Activated B cell treated with CpG ODN at 0.5 μM for 24 hours (primary cell): Measurements from ENCODE around the gene HCFC1. TPM values are rescaled to one million over a fixed set of nuclear protein-coding genes. Genes with fewer than 3 reads are reported as not detected.

Experiments
- ATAC-seq: fragments of 200-7000 bp; cut with Tn5 transposase; one replicate; pipeline ENCODE4 v1.10.0; 2021; ENCODE audit warnings: low read depth, mild to moderate bottlenecking, moderate library complexity
- CTCF ChIA-PET: fragments of 350-600 bp; sonication (Branson Sonifier 250); formaldehyde crosslinking; loops from one replicate; lab custom pipeline; 2021; ENCODE audit warnings: antibody characterized with exemption; lab: Charles Lee
- POLR2A ChIA-PET: fragments of 350-600 bp; sonication (Branson Sonifier 250); formaldehyde crosslinking; loops from one replicate; lab custom pipeline; 2021; ENCODE audit warnings: antibody characterized with exemption; lab: Charles Lee
- DNase-seq: peaks from one replicate; pipeline ENCODE4 v3.0.0; 2022
- H3K27ac Mint-ChIP-seq: one replicate; pipeline ENCODE4 v1.8.0; 2020; ENCODE audit warnings: mixed read lengths
- H3K27me3 Mint-ChIP-seq: one replicate; pipeline ENCODE4 v1.8.0; 2021; ENCODE audit warnings: mixed read lengths
- H3K36me3 Mint-ChIP-seq: one replicate; pipeline ENCODE4 v1.8.0; 2021; ENCODE audit warnings: low read depth, mixed read lengths
- H3K4me1 Mint-ChIP-seq: one replicate; pipeline ENCODE4 v1.8.0; 2021; ENCODE audit warnings: mixed read lengths
- H3K4me3 Mint-ChIP-seq: one replicate; pipeline ENCODE4 v1.8.0; 2020; ENCODE audit warnings: mild to moderate bottlenecking, mixed read lengths
- H3K9me3 Mint-ChIP-seq: one replicate; pipeline ENCODE4 v1.8.0; 2020; ENCODE audit warnings: mixed read lengths
- intact Hi-C: fragments of 100-400 bp; cut with micrococcal nuclease; formaldehyde crosslinking; loops from one replicate; pipeline ENCODE4 v1.15.1; 2024
- total RNA-seq: library from RNA; stranded (reverse); gene quantifications from 2 replicates; pipeline ENCODE4 v1.2.3, GENCODE V29; 2022
- TF ChIP-seq, protein P1 (sequence below): fragments of 200-600 bp; IDR thresholded peaks from one replicate; pipeline ENCODE4 v1.8.0; 2022; ENCODE audit warnings: antibody characterized with exemption, mild to moderate bottlenecking

HCFC1 gene
- total RNA-seq, 1 donor from 2014 or later: 79.4 TPM

DNA sequence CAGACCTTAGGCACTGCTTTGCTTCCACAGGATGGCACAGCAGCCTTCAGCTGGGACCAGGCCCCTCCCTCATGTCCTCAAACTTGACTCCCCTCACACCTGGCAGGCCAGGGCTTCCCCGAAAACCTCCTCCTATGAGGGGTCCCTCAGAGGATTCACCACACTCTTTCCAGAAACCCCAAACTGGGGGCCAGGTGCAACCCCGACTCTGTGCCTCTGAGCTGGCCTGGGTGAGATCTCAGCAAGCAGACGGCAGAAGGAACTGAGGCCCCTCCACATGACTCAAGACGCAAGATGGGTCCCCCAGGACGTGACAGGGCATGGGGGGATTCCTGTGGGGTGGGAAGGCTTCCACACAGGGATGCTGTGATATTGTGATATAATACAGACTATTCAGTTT is 6.2 kb downstream of the HCFC1 start:
- Mint-ChIP-seq H3K9me3 (no peaks in the 10 kb centered on the region), H3K4me1 (peaks cover 51% of the 10 kb centered on the region), H3K4me3 (no peak overlapping the region), H3K27me3 (no peaks in the 10 kb centered on the region), H3K36me3 (peaks cover 33% of the 10 kb centered on the region), H3K27ac (no peak overlapping the region)
- intact Hi-C loops: no loop called here
- no peak for DNase-seq
- POLR2A ChIA-PET: interaction anchor here (0.5 to 8.1 kb wide), 2 partner anchors 39 to 89 kb away, joined by 5 to 114 read pairs; partner anchors contain the start of gene ARHGAP4
- TF ChIP-seq, protein P1, sequence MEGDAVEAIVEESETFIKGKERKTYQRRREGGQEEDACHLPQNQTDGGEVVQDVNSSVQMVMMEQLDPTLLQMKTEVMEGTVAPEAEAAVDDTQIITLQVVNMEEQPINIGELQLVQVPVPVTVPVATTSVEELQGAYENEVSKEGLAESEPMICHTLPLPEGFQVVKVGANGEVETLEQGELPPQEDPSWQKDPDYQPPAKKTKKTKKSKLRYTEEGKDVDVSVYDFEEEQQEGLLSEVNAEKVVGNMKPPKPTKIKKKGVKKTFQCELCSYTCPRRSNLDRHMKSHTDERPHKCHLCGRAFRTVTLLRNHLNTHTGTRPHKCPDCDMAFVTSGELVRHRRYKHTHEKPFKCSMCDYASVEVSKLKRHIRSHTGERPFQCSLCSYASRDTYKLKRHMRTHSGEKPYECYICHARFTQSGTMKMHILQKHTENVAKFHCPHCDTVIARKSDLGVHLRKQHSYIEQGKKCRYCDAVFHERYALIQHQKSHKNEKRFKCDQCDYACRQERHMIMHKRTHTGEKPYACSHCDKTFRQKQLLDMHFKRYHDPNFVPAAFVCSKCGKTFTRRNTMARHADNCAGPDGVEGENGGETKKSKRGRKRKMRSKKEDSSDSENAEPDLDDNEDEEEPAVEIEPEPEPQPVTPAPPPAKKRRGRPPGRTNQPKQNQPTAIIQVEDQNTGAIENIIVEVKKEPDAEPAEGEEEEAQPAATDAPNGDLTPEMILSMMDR: no peak
- ATAC-seq: no peak
- CTCF ChIA-PET: no interaction called here

DNA sequence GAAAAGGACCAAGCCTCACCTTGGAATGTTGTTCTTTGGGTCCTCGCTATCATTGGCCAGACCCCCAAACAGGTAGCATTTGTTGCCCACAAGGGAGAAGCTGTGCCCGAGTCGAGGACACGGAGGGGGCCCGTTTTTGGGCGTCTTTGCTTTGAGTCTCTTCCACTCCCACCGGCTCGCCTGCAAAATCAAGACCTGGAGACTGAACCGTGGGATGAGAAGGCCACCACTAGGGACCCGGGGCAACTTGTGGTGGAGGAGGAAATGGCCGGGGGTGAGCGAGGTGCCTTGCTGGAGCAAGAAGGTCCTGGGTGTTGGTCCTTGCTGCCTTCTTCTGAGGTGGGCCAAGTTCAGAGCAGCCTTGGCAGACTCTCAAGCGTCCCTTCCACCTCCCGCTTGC is 7.5 kb downstream of the HCFC1 start:
- intact Hi-C loops: loop anchor here (5.0 kb wide), 1 partner anchor 1007 kb away; no protein-coding TSS in a partner anchor
- Mint-ChIP-seq H3K27ac (no peak overlapping the region), H3K36me3 (peaks cover 42% of the 10 kb centered on the region), H3K4me1 (peaks cover 45% of the 10 kb centered on the region), H3K9me3 (no peaks in the 10 kb centered on the region), H3K4me3 (no peak overlapping the region), H3K27me3 (no peaks in the 10 kb centered on the region)
- CTCF ChIA-PET: interaction anchor here (0.7 kb wide), 1 partner anchor 16 kb away, joined by 3 read pairs; no protein-coding TSS in a partner anchor
- no peak for DNase-seq
- no peak for ATAC-seq
- TF ChIP-seq, protein P1: no peak
- POLR2A ChIA-PET: no interaction called here

DNA sequence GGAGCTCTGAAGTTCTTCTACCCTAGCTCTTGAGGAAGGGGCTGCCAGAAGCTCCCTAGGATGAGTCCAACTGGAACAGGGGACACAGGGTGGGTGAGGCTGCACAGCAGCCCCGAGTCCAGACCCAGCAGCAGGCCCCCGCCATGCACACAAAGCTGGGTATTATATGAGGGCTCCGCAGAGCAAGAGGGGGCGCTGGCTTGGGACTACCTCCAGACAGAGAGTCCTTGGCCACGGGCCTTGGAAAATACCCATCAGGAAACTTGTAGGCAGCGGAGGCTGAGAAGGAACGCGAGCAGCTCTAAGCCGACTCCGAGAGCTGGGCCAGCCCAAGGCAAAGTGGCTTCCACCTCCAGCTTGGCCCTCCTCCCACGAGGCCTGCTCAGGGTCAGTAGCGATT is 8.1 kb downstream of the HCFC1 start:
- no peaks in the 10 kb centered on the region for H3K27me3 Mint-ChIP-seq
- no peak overlapping the region for H3K27ac Mint-ChIP-seq
- TF ChIP-seq, protein P1: no peak
- intact Hi-C loops: loop anchor here (5.0 kb wide), 1 partner anchor 1006 kb away; no protein-coding TSS in a partner anchor
- H3K36me3 Mint-ChIP-seq: peaks cover 48% of the 10 kb centered on the region
- no peak overlapping the region for H3K4me3 Mint-ChIP-seq
- no peaks in the 10 kb centered on the region for H3K9me3 Mint-ChIP-seq
- ATAC-seq: no peak
- peaks cover 41% of the 10 kb centered on the region for H3K4me1 Mint-ChIP-seq
- ChIA-PET POLR2A (no interaction called here), CTCF (interaction anchor here (0.7 kb wide), 1 partner anchor 16 kb away, joined by 3 read pairs; no protein-coding TSS in a partner anchor)
- DNase-seq: no peak

DNA sequence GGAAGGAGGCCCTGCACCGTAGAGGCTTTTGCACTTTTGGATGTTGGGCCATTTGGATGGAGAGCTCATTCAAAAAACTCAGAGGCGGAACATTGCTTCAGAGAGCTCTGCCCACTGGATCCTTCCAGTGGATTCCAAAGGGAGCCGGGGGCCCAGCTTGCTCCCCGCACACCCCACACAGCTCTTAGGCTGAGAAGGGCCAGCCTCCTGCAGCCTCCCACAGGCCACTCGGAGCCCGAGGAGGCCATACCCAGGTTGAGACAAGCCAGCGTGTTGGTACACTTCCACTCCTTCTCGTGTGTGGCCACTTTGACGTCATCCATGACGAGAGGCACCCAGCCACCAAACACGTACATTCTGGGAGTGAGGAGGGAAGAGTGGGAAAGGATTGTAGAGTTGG is 10.3 kb downstream of the HCFC1 start:
- H3K4me3 Mint-ChIP-seq: no peak overlapping the region
- DNase-seq (no peak), ATAC-seq (no peak)
- peaks cover 18% of the 10 kb centered on the region for H3K4me1 Mint-ChIP-seq
- H3K9me3 Mint-ChIP-seq: no peaks in the 10 kb centered on the region
- H3K27ac Mint-ChIP-seq: no peak overlapping the region
- ChIA-PET CTCF (no interaction called here), POLR2A (interaction anchor here (1.5 kb wide), 1 partner anchor 8 kb away, joined by 3 read pairs; no protein-coding TSS in a partner anchor)
- TF ChIP-seq, protein P1: no peak
- H3K36me3 Mint-ChIP-seq: peaks cover 56% of the 10 kb centered on the region
- intact Hi-C loops: loop anchor here (5.0 kb wide), 1 partner anchor 1004 kb away; no protein-coding TSS in a partner anchor
- H3K27me3 Mint-ChIP-seq: no peaks in the 10 kb centered on the region

DNA sequence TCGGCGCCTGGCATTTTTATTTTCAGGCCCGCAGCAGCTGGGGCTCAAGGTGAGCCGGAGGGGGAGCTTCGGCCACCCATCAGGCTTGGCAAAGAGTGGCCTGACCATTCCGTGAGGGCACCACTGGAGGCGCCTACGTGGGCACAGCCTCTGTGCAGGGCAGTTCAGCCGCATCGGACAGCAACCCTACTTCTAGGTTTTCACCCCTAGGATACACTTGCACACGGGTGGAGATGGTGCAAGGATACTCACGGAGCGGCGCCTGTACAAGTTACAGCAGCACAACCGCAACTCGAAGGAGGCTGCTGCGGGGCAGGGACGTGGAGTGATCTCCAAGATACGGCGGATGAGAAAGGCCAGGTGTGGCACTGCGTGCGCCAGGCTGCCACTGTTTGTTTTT is 10.8 kb downstream of the HCFC1 start:
- H3K27ac Mint-ChIP-seq: no peak overlapping the region
- ATAC-seq: no peak
- DNase-seq: no peak
- H3K27me3 Mint-ChIP-seq: no peaks in the 10 kb centered on the region
- CTCF ChIA-PET: no interaction called here
- no peaks in the 10 kb centered on the region for H3K9me3 Mint-ChIP-seq
- H3K4me3 Mint-ChIP-seq: no peak overlapping the region
- TF ChIP-seq, protein P1: no peak
- intact Hi-C loops: loop anchor here (5.0 kb wide), 1 partner anchor 1003 kb away; no protein-coding TSS in a partner anchor
- POLR2A ChIA-PET: interaction anchor here (1.5 kb wide), 1 partner anchor 9 kb away, joined by 3 read pairs; no protein-coding TSS in a partner anchor
- peaks cover 60% of the 10 kb centered on the region for H3K36me3 Mint-ChIP-seq
- peaks cover 13% of the 10 kb centered on the region for H3K4me1 Mint-ChIP-seq
